Measurements from ENCODE around the gene TMEM106A. TPM values are rescaled to one million over a fixed set of nuclear protein-coding genes. Genes with fewer than 3 reads are reported as not detected.
"Not testable (repeated sequence)": the region's sequence is repeated elsewhere in the genome, so short reads cannot be mapped to it uniquely, and the experiment has no call there.

TMEM106A gene
- total RNA-seq, 1 experiment from 2014 or later: 6.7 TPM

DNA sequence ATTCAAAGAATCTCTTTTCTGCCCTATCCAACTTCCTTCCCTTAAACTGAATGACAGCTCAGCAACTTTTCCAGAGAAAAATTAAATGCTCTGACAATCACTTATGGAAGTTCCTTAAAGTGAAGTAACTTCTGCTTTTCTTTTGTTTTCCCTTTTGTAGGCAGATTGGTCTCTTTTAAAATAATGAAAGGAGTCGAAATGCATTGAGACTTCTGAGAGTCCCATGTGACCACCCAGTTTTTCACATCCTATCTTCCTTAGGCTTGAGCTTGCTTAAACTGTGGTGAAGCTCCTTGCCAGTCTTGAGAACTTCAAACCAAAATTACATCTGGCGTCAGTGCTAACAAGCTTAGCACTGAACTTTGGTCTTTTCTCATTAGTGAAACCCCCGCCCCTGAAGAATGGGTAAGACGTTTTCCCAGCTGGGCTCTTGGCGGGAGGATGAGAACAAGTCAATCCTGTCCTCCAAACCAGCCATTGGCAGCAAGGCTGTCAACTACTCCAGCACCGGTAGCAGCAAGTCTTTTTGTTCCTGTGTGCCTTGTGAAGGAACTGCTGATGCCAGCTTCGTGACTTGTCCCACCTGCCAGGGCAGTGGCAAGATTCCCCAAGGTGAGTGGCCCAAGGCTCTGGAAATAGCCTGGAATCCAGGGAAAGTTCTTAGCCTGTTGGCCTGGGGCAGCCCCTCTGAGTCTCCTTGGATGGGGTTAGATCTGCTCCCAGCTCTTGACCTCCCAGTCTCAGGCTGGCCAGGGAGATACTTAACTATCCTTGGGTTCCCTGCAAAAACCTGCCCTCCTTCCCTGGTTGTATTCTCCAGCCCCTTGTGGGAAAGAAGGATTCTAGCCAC is 1.2 kb downstream of the TMEM106A start:
- no peak for DNase-seq (ENCODE audit: low read depth)
- in situ Hi-C loops (cut with HindIII; ENCODE audit: low pct_unique_long_range_greater_than_20kb, low sequenced_read_pairs): no loop called here

DNA sequence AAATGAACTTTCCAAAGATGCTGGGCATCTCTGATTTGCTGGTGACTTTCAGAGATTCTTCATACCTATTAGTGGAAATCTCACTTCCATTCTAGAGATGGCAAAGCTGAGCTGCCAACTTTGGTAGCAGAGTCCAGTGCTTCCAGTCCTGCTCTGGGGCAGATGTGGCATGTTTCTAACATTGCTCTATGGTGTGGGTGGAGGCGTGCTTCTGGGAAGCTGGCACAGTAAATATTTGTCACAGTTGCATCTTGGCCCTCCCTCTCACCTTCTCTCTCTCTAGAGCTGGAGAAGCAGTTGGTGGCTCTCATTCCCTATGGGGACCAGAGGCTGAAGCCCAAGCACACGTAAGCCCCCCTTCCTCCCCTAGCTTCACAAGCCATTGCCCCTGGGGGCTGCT is 1.9 kb downstream of the TMEM106A start:
- in situ Hi-C loops (cut with HindIII; ENCODE audit: low pct_unique_long_range_greater_than_20kb, low sequenced_read_pairs): no loop called here
- no peak for DNase-seq (ENCODE audit: low read depth)

DNA sequence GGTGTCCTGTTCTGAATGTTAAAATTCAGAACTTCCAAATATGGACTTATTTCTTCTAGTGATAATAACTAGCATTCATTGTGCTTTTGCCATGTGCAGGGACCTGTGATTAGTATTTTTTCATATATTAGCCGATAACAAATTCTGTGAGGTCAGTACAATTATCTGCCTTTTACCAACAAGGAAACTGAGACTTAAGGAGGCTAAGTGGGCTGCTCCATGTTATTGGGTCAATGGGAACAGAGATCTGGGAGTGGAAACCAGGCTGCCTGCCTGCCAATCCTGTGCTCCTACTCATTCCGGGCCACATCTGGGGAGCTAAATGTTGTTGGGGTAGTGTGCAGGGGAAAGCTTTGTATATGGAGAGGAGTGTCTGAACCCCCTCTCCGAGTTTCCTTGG is 3.7 kb downstream of the TMEM106A start:
- in situ Hi-C loops (cut with HindIII; ENCODE audit: low pct_unique_long_range_greater_than_20kb, low sequenced_read_pairs): no loop called here
- no peak for DNase-seq (ENCODE audit: low read depth)

DNA sequence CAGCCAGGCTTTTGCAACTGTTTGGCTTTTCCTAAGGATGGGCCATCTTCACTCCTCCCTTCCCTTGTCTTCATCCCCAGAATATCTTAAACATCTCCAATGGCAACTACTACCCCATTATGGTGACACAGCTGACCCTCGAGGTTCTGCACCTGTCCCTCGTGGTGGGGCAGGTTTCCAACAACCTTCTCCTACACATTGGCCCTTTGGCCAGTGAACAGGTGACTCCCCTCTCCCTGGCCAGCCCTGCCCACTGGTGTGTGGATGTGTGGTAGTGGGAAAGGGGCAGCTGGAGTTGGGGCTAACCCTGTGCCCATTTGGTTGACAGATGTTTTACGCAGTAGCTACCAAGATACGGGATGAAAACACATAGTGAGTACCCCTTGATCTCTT is 4.7 kb downstream of the TMEM106A start:
- DNase-seq (ENCODE audit: low read depth): no peak
- in situ Hi-C loops (cut with HindIII; ENCODE audit: low pct_unique_long_range_greater_than_20kb, low sequenced_read_pairs): no loop called here

DNA sequence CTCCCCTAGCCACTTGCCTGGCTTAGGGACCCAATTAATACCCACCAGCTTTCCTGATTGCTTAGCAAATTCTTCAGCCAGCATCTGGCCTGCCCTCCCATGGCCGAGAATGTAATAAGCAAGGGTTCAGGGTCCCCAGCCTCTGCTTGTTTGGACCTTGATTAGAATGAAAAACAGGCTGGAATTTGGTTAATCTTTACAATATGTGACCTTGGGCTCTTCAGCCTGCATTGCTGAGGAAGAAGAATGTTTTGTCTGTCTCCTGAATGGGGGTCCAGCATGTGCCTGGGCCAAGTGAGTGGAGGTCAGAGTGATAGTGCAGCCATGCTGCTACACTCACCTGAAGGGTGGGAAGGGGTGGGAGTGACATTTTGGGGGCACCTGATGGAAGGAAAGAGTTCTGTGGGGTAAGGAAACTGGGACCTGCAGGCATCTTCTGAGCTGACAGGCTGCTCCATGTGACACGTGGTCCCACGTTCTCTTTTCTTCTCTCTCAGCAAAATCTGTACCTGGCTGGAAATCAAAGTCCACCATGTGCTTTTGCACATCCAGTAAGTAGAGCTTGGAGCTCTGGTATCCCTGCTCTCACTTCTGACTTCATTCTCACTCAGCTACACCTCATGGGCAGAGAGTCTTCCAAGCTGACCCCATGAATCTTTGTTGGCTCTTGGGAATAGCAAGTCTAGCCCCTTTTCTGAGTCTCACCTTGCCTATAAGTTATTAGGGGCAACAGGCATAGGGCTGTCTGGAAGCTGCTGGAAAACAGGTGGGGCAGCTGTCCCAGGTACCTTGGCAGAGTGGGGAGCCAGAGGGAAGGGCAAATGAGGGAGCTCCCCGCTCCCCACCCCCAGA is 5.3 kb downstream of the TMEM106A start:
- in situ Hi-C loops (cut with HindIII; ENCODE audit: low pct_unique_long_range_greater_than_20kb, low sequenced_read_pairs): no loop called here
- no peak for DNase-seq (ENCODE audit: low read depth)

DNA sequence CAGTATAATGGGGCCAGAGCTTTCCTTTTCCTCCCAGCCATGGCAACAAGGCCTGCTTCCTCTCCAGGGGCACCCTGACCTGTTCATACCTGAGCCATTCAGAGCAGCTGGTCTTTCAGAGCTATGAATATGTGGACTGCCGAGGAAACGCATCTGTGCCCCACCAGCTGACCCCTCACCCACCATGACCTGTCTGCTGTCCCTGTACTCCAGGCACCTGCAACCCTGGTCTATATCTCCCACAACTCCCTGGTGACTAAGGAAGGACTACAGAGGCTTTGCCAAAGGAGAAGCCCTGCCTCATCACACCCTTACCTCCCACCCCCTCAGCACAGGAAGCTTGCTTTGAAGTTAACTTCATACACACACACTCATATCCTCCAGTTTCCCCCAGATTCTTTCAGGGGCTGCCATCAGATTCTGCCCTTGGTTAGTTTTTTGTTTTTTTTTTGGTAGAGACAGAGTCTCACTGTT is 6.0 kb downstream of the TMEM106A start:
- in situ Hi-C loops (cut with HindIII; ENCODE audit: low pct_unique_long_range_greater_than_20kb, low sequenced_read_pairs): no loop called here
- DNase-seq (ENCODE audit: low read depth): no peak

DNA sequence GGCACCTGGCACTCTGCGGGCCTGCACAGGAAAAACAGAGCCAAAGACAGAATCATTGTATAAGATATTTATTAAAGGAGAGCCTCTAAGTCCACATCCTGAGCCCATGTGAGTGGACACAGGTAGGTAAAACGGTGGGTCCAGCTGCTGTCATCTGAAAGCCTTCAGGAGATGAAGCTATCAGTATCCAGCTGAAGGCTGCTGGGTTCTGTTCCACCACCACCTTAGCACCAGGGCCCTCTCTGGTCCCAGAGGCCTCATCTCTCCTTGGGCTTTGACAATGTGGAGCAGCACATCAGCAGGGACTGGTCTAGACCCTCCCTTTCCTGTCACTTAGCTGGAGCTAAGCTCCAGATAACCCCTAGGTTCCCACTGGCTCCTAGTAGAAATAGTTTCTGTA is 7.3 kb downstream of the TMEM106A start:
- in situ Hi-C loops (cut with HindIII; ENCODE audit: low pct_unique_long_range_greater_than_20kb, low sequenced_read_pairs): no loop called here
- DNase-seq (ENCODE audit: low read depth): no peak

DNA sequence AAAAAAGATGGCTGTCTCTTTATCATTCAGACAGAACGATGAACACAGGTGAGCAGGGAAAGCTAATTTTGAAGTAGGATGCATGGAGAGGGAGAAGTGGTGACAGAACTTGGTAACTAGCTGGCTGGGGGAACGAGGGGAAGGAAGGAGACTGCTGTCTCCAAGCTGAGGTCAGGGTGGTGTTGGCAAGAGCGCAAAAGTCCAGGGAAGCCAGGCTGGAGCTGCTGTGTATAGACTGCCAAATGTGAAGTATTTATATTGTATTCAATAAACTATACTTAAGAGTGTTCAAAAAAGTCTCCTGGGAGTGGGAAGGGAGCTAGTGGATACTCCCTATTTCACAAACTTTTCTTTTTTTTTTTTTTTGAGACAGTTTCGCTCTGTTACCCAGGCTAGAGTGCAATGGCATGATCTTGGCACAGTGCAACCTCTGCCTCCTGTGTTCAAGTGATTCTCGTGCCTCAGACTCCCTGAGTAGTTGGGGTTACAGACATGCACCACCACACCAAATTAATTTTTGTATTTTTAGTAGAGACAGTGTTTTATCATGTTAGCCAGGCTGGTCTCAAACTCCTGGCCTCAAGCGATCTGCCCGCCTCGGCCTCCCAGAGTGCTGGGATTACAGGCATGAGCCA is 8.2 kb downstream of the TMEM106A start:
- in situ Hi-C loops (cut with HindIII; ENCODE audit: low pct_unique_long_range_greater_than_20kb, low sequenced_read_pairs): no loop called here
- DNase-seq (ENCODE audit: low read depth): no peak

DNA sequence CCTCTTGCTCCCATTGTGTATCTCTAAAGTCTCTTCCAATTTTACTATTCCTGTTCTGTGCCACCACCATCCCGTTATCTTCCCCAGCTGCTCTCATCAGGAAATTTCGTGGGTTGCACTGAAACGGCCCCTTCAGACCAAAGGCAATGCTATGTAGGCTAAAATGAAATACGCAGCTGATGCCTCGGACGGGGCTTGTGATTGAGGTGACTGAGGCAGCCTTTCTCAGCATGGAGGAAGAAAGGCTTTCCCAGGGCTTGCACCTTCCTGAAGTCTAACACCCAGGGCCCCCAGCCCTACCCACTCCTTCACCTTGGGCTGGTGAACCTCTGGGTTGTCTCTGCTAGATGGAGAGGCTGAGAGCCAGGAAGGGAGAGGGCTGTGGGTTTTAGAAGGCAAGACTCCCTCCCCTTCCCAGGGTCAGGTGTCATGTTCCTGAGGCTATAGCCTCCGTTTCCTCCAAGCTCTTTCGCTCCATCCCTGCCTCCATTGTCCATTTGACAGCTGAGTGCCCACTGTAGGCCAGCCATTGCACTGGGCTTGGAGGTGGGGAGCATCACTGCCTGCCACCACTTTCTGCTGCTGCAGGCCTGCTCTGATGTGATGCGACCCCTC is 8.9 kb downstream of the TMEM106A start:
- DNase-seq (ENCODE audit: low read depth): no peak
- in situ Hi-C loops (cut with HindIII; ENCODE audit: low pct_unique_long_range_greater_than_20kb, low sequenced_read_pairs): no loop called here

DNA sequence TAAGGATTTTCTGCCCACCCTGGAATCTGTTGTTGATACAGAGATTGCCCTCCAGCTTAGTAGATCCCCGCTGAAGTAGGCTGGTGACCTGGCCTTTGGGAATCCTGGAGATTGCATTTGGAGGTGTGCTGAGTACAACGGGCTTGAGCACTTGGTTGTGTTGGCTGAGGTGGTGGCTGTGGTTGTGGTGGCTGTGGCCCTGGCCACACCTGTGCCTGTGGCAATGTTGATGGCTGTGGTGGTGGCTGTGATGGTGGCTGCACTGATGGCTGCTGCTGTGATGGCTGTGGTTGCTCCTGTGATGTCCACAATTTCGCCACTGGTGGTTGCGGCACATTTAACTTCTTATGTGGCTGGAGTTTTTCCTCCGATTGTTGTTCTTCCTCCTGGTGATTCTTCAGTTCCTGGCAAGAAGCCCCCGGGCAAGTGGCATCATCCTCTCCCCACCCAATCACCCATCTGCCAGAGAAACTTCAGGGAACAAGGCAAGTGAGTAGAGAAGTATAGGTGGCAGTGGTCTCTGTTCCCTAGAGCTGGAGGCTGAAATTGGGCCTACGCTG is 12.6 kb downstream of the TMEM106A start:
- in situ Hi-C loops (cut with HindIII; ENCODE audit: low pct_unique_long_range_greater_than_20kb, low sequenced_read_pairs): no loop called here
- DNase-seq (ENCODE audit: low read depth): no peak

DNA sequence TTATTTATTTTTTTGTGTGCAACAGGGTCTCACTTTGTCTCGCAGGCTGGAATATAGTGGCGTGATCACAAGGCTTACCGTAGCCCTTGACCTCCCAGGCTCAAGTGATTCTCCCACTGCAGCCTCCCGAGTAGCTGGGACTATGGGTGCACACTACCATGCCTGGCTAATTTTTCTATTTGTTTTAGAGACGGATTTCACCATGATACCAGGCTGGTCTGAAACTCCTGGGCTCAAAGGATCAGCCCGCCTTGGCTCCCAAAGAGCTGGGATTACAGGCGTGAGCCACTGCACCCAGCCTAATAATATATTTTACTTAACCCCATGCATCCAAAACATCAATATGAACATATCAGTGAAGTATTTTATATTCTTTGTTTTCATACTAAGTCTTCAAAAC is 14.7 kb downstream of the TMEM106A start:
- no peak for DNase-seq (ENCODE audit: low read depth)
- in situ Hi-C loops (cut with HindIII; ENCODE audit: low pct_unique_long_range_greater_than_20kb, low sequenced_read_pairs): no loop called here

DNA sequence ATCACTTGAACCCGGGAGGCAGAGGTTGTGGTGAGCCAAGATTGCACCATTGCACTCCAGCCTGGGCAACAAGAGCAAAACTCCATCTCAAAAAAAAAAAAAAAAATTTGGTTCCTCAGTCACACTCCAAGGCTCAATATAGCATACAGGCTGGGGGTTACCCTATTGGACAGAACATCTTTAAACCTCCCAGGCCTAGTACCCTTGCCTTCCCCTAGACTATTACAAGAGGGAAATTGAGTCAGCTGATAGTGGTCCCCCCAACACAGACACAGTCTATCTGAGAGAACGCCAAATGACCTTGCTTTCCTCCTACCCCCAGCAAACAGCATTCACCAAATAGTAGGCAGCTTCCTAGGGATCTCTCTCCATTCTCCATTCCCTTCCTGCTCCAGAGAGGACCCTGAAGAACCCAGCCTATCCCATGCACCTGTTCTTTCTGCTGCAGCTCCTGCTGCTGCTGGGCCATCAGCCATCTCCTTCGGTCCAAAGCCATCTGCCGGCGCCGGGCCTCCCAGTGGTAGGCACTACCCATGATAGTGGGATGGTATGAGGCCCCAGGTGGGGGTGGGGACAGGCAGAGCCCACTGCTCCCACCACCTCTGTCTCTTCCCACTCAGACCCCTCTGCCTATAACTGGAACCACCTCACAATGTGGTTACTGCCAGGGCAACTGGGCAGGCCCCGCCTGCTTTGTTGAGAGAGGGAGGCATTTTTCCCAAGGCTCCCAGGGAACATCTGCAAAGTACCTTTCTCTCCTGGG is 16.5 kb downstream of the TMEM106A start, which contains the start of gene CCDC200:
Gene CCDC200 (minus strand): TSS at position 604 of the 763 bp plus-strand sequence. CDS start 69 bp downstream, at position 535.
- DNase-seq (ENCODE audit: low read depth); in situ Hi-C loops (cut with HindIII; ENCODE audit: low pct_unique_long_range_greater_than_20kb, low sequenced_read_pairs): not testable (repeated sequence)

DNA sequence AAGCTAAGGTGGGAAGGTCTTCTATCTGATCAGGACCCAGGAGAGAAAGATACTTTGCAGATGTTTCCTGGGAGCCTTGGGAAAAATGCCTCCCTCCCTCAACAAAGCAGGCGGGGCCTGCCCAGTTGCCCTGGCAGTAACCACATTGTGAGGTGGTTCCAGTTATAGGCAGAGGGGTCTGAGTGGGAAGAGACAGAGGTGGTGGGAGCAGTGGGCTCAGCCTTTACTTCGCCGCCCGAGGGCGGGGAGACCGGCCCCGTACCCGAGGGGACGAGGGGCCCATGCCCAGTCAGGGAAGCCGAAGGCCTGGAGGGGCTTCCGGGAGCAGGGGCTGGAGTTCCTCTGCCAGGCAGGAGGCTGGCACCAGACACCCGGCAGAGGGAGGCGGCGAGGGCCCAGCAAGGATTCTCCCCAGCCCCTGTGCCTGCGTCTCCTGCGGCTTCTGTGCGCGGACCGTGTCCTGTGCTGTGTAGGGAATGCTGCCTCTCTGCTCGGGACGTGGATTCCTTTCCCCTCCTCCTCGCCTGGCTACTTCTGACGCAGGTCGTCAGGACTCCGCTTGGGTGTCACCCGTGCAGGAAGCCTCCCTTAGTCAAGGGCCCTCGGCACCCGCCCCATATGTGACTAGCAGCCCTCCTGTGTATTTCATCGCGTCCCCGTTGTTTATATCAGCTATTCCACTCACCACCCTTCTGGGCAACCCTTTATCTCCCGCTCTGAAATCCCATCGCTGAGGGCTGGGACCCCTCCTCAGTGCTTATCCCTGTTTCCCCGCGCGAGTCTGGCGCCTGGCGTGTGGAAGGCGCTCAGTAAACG is 19.7 kb downstream of the TMEM106A start:
- not testable (repeated sequence) for DNase-seq (ENCODE audit: low read depth)

DNA sequence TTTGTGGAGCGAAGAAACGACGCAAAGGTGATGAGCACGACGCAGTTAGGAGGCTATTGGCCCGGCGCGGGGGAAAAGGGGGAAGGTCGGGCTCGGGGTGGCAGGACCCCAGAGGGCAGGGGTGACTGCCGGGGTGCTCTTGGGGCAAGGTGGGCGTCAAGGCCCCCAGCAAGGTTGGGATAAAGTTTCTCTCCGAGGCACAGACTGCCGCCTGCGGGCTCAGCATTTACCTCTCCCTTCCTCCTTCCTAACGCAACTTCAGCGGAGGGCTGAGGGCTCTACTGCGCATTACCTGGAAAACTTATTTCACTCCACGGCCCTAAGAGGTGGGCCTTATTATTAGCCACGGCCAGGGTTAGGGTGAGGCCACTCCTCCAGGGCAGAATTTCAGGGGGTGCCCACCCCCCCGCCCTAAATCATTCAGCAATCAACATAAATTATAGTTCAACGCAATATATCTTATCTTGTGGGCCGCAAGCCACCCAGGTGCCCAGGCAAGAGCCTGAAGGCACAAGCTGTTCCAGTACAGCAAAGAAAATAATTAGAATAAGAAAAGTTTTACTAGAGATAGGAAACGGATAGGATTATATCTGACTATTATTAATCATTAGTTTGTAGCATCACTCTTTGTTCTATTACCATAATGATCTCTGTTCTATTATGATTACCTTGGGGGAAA is 20.5 kb downstream of the TMEM106A start:
- in situ Hi-C loops (cut with HindIII; ENCODE audit: low pct_unique_long_range_greater_than_20kb, low sequenced_read_pairs); DNase-seq (ENCODE audit: low read depth): not testable (repeated sequence)

More for the DNA sequence above, 19.7 kb downstream of the TMEM106A start:
- in situ Hi-C loops (cut with HindIII; ENCODE audit: low pct_unique_long_range_greater_than_20kb, low sequenced_read_pairs): not testable (repeated sequence)

DNA sequence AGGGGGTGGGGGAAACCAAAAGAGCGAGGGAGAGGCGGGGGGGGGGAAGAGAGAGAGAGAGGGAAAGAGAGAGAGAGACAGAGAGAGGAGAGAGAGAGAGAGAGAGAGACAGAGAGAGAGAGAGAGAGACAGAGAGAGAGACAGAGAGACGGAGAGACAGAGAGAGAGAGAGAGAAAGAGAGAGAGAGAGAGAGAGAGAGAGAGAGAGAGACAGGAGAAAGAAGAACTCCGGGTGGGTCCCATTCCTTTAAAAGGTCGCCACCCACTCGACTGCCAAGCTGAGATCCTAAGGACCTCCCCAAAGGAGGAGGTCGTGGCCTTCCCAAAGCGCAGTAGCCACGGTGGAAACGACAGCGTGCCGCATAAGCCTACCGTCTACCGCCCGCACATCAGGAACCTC is 21.6 kb downstream of the TMEM106A start:
- DNase-seq (ENCODE audit: low read depth); in situ Hi-C loops (cut with HindIII; ENCODE audit: low pct_unique_long_range_greater_than_20kb, low sequenced_read_pairs): not testable (repeated sequence)

DNA sequence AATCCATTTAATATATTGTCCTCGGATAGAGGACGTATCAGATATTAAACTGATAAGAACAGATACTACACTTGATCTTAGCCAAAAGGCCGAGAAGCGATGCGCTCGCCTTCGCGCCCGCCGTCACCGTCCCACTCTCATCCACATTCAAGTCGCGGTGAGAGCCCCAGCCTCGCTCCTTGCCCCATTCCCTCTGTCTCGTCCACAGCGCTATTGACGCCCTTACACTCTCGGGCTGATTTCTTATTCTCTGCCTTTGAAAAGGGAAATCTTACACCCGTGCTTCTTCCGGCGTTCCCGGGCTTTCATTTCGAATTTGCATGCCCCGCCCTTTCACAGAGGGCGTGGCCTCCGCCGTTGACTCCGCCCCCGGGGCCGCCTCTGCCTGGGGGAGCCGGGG is 22.2 kb downstream of the TMEM106A start, which contains the start of gene RNU2-1:
Gene RNU2-1 (minus strand): TSS at position 101 of the 400 bp plus-strand sequence.
- DNase-seq (ENCODE audit: low read depth); in situ Hi-C loops (cut with HindIII; ENCODE audit: low pct_unique_long_range_greater_than_20kb, low sequenced_read_pairs): not testable (repeated sequence)
